Measurements from ENCODE around the gene MRPS34. TPM values are rescaled to one million over a fixed set of nuclear protein-coding genes. Genes with fewer than 3 reads are reported as not detected.

MRPS34 gene
- total and polyA plus RNA-seq, 9 of the 15 experiments (the other 6 are each of a cell fraction or from before 2014, with no cell fraction given) = 5.2 to 334 (median 92.8) TPM

DNA sequence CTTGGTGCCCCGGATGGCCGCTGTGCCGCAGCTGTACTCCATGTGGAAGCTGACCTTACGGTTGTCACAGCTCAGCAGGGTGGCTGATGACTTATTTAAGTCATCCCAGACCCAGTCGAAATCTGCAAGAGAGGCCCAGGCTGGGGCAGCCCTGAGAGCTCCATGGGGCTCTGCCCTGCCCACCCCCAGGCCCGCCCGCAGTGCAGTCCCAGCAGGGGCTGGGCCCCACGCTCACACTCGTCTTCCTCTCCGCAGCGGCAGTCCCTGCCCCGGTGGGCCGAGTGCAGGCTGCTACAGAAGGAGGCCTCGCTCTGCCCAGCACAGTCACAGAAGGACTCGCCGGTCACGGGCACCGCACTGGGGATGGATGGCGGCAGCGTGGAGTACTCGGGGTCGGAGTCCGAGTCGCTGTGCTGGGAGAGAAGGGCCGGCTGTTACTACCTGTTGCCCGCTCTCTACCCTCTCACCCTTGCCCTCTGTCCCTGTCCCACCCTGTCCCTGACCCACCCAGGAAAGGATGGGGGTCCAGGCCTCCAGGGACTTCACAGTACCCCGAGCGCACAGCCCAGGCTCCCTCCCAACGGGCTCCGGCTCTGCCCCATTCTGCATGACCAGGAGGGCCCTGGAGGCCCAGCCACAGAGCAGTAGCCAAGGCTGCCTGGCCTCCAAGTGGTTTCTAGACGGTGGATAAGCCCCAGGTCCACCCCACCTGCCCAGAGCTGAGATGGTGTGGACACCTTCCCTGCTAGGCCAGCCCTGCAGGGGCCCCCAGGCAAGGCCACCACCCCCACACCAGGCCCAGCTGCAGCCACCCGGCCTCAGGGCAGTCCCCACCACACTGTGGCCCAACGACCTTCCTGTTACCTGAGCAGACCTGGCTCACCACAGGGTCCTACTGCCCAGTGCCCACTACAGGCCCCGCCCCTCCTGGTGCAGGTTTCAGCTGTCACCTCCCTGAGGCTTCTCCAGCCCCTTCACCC, 5.6 kb upstream of the MRPS34 start:
- no peak overlapping the region for H2AFZ ChIP-seq (ENCODE audit: low read depth, low read length)
- intact Hi-C loops (cut with micrococcal nuclease) = no loop called here
- peaks cover 2% of the 10 kb centered on the region for H3K9me1 ChIP-seq (ENCODE audit: control insufficient read depth, insufficient read depth, low read length)
- ChIA-PET POLR2A (interaction anchor here (0.6 to 1.4 kb wide), 7 partner anchors 8 to 1343 kb away, joined by 3 to 8 read pairs (median 3); partner anchors contain the start of genes ECI1, MSRB1 and RPS2), CTCF (ENCODE audit: low intra/inter-chr PET ratio) (no interaction called here)
- ATAC-seq = no peak
- H3K9me3 ChIP-seq (replicated peaks; ENCODE audit: control insufficient read depth, insufficient read depth, low read depth, low read length) = no peaks in the 10 kb centered on the region
- peaks cover 32% of the 10 kb centered on the region for H3K79me2 ChIP-seq (ENCODE audit: control insufficient read depth, insufficient read depth, low read length)
- FAIRE-seq = no peak
- peaks cover 9 to 89% of the 10 kb centered on the region in 2 experiments; a peak in 4 of 5 replicates for H3K4me1 ChIP-seq (replicated peaks in 1 of 2; ENCODE audit: control insufficient read depth in 2 of 2, insufficient read depth in 2 of 2, low read length in 2 of 2)
- H3K9ac ChIP-seq (ENCODE audit: insufficient read depth in 1 of 2, low read depth in 2 of 2, low read length in 2 of 2) = peak overlapping the region in 1 of 2 experiments; percentile 84; a peak in 2 of 4 replicates
- H4K20me1 ChIP-seq (replicated peaks; ENCODE audit: control insufficient read depth, insufficient read depth, low read length) = peaks cover 3% of the 10 kb centered on the region; the same call in 1 of the 2 replicates
- no peaks in the 10 kb centered on the region for H3K27me3 ChIP-seq (ENCODE audit: control insufficient read depth in 2 of 2, insufficient read depth in 2 of 2, low read length in 2 of 2)
- no peak overlapping the region for H3K4me3 ChIP-seq
- H3K27ac ChIP-seq (ENCODE audit: extremely low read depth, low read depth, low read length) = no peak overlapping the region
- no peak overlapping the region for H3K4me2 ChIP-seq (ENCODE audit: insufficient read depth, low read length)
- DNase-seq (ENCODE audit: extremely low read depth in 1 of 4, low spot score in 3 of 4) = no peak
- peaks cover 52% of the 10 kb centered on the region; the same call in 2 of the 3 replicates for H3K36me3 ChIP-seq (ENCODE audit: control insufficient read depth, insufficient read depth, low read length)
- TSS peak; percentile 23 for BruUV-seq (replicated peaks)
- in situ Hi-C loops (cut with MboI) = no loop called here
- 74% methylated on average over 26 of the region's 34 CpGs for WGBS (ENCODE audit: insufficient coverage, low coverage, missing lambda C conversion rate)
- TF ChIP-seq SLC30A9 (CRISPR knock-in tag; IDR thresholded peaks at IDR 0.05) (no peak), ATF7 (IDR thresholded peaks at IDR 0.05) (no peak), HOXB6 (CRISPR knock-in tag; IDR thresholded peaks at IDR 0.05; ENCODE audit: borderline replicate concordance) (no peak)
- TF ChIP-seq, protein P1, sequence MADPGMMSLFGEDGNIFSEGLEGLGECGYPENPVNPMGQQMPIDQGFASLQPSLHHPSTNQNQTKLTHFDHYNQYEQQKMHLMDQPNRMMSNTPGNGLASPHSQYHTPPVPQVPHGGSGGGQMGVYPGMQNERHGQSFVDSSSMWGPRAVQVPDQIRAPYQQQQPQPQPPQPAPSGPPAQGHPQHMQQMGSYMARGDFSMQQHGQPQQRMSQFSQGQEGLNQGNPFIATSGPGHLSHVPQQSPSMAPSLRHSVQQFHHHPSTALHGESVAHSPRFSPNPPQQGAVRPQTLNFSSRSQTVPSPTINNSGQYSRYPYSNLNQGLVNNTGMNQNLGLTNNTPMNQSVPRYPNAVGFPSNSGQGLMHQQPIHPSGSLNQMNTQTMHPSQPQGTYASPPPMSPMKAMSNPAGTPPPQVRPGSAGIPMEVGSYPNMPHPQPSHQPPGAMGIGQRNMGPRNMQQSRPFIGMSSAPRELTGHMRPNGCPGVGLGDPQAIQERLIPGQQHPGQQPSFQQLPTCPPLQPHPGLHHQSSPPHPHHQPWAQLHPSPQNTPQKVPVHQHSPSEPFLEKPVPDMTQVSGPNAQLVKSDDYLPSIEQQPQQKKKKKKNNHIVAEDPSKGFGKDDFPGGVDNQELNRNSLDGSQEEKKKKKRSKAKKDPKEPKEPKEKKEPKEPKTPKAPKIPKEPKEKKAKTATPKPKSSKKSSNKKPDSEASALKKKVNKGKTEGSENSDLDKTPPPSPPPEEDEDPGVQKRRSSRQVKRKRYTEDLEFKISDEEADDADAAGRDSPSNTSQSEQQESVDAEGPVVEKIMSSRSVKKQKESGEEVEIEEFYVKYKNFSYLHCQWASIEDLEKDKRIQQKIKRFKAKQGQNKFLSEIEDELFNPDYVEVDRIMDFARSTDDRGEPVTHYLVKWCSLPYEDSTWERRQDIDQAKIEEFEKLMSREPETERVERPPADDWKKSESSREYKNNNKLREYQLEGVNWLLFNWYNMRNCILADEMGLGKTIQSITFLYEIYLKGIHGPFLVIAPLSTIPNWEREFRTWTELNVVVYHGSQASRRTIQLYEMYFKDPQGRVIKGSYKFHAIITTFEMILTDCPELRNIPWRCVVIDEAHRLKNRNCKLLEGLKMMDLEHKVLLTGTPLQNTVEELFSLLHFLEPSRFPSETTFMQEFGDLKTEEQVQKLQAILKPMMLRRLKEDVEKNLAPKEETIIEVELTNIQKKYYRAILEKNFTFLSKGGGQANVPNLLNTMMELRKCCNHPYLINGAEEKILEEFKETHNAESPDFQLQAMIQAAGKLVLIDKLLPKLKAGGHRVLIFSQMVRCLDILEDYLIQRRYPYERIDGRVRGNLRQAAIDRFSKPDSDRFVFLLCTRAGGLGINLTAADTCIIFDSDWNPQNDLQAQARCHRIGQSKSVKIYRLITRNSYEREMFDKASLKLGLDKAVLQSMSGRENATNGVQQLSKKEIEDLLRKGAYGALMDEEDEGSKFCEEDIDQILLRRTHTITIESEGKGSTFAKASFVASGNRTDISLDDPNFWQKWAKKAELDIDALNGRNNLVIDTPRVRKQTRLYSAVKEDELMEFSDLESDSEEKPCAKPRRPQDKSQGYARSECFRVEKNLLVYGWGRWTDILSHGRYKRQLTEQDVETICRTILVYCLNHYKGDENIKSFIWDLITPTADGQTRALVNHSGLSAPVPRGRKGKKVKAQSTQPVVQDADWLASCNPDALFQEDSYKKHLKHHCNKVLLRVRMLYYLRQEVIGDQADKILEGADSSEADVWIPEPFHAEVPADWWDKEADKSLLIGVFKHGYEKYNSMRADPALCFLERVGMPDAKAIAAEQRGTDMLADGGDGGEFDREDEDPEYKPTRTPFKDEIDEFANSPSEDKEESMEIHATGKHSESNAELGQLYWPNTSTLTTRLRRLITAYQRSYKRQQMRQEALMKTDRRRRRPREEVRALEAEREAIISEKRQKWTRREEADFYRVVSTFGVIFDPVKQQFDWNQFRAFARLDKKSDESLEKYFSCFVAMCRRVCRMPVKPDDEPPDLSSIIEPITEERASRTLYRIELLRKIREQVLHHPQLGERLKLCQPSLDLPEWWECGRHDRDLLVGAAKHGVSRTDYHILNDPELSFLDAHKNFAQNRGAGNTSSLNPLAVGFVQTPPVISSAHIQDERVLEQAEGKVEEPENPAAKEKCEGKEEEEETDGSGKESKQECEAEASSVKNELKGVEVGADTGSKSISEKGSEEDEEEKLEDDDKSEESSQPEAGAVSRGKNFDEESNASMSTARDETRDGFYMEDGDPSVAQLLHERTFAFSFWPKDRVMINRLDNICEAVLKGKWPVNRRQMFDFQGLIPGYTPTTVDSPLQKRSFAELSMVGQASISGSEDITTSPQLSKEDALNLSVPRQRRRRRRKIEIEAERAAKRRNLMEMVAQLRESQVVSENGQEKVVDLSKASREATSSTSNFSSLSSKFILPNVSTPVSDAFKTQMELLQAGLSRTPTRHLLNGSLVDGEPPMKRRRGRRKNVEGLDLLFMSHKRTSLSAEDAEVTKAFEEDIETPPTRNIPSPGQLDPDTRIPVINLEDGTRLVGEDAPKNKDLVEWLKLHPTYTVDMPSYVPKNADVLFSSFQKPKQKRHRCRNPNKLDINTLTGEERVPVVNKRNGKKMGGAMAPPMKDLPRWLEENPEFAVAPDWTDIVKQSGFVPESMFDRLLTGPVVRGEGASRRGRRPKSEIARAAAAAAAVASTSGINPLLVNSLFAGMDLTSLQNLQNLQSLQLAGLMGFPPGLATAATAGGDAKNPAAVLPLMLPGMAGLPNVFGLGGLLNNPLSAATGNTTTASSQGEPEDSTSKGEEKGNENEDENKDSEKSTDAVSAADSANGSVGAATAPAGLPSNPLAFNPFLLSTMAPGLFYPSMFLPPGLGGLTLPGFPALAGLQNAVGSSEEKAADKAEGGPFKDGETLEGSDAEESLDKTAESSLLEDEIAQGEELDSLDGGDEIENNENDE (IDR thresholded peaks at IDR 0.05; ENCODE audit: low read depth, low read length) = no peak
- TF ChIP-seq, protein P2, sequence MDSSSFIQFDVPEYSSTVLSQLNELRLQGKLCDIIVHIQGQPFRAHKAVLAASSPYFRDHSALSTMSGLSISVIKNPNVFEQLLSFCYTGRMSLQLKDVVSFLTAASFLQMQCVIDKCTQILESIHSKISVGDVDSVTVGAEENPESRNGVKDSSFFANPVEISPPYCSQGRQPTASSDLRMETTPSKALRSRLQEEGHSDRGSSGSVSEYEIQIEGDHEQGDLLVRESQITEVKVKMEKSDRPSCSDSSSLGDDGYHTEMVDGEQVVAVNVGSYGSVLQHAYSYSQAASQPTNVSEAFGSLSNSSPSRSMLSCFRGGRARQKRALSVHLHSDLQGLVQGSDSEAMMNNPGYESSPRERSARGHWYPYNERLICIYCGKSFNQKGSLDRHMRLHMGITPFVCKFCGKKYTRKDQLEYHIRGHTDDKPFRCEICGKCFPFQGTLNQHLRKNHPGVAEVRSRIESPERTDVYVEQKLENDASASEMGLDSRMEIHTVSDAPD (CRISPR knock-in tag; IDR thresholded peaks at IDR 0.05) = no peak
- TF ChIP-seq, protein P3, sequence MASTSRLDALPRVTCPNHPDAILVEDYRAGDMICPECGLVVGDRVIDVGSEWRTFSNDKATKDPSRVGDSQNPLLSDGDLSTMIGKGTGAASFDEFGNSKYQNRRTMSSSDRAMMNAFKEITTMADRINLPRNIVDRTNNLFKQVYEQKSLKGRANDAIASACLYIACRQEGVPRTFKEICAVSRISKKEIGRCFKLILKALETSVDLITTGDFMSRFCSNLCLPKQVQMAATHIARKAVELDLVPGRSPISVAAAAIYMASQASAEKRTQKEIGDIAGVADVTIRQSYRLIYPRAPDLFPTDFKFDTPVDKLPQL (IDR thresholded peaks at IDR 0.05; ENCODE audit: extremely low read depth, insufficient read length) = no peak
